Measurements from ENCODE around the gene TSPAN19. TPM values are rescaled to one million over a fixed set of nuclear protein-coding genes. Genes with fewer than 3 reads are reported as not detected.

The TSPAN19 gene
- total and polyA plus RNA-seq, 2 of the 8 experiments (the other 6 are each of a cell fraction or from before 2014, with no cell fraction given) = 0.09 TPM; not detected in 1

- TF ChIP-seq, protein P1, sequence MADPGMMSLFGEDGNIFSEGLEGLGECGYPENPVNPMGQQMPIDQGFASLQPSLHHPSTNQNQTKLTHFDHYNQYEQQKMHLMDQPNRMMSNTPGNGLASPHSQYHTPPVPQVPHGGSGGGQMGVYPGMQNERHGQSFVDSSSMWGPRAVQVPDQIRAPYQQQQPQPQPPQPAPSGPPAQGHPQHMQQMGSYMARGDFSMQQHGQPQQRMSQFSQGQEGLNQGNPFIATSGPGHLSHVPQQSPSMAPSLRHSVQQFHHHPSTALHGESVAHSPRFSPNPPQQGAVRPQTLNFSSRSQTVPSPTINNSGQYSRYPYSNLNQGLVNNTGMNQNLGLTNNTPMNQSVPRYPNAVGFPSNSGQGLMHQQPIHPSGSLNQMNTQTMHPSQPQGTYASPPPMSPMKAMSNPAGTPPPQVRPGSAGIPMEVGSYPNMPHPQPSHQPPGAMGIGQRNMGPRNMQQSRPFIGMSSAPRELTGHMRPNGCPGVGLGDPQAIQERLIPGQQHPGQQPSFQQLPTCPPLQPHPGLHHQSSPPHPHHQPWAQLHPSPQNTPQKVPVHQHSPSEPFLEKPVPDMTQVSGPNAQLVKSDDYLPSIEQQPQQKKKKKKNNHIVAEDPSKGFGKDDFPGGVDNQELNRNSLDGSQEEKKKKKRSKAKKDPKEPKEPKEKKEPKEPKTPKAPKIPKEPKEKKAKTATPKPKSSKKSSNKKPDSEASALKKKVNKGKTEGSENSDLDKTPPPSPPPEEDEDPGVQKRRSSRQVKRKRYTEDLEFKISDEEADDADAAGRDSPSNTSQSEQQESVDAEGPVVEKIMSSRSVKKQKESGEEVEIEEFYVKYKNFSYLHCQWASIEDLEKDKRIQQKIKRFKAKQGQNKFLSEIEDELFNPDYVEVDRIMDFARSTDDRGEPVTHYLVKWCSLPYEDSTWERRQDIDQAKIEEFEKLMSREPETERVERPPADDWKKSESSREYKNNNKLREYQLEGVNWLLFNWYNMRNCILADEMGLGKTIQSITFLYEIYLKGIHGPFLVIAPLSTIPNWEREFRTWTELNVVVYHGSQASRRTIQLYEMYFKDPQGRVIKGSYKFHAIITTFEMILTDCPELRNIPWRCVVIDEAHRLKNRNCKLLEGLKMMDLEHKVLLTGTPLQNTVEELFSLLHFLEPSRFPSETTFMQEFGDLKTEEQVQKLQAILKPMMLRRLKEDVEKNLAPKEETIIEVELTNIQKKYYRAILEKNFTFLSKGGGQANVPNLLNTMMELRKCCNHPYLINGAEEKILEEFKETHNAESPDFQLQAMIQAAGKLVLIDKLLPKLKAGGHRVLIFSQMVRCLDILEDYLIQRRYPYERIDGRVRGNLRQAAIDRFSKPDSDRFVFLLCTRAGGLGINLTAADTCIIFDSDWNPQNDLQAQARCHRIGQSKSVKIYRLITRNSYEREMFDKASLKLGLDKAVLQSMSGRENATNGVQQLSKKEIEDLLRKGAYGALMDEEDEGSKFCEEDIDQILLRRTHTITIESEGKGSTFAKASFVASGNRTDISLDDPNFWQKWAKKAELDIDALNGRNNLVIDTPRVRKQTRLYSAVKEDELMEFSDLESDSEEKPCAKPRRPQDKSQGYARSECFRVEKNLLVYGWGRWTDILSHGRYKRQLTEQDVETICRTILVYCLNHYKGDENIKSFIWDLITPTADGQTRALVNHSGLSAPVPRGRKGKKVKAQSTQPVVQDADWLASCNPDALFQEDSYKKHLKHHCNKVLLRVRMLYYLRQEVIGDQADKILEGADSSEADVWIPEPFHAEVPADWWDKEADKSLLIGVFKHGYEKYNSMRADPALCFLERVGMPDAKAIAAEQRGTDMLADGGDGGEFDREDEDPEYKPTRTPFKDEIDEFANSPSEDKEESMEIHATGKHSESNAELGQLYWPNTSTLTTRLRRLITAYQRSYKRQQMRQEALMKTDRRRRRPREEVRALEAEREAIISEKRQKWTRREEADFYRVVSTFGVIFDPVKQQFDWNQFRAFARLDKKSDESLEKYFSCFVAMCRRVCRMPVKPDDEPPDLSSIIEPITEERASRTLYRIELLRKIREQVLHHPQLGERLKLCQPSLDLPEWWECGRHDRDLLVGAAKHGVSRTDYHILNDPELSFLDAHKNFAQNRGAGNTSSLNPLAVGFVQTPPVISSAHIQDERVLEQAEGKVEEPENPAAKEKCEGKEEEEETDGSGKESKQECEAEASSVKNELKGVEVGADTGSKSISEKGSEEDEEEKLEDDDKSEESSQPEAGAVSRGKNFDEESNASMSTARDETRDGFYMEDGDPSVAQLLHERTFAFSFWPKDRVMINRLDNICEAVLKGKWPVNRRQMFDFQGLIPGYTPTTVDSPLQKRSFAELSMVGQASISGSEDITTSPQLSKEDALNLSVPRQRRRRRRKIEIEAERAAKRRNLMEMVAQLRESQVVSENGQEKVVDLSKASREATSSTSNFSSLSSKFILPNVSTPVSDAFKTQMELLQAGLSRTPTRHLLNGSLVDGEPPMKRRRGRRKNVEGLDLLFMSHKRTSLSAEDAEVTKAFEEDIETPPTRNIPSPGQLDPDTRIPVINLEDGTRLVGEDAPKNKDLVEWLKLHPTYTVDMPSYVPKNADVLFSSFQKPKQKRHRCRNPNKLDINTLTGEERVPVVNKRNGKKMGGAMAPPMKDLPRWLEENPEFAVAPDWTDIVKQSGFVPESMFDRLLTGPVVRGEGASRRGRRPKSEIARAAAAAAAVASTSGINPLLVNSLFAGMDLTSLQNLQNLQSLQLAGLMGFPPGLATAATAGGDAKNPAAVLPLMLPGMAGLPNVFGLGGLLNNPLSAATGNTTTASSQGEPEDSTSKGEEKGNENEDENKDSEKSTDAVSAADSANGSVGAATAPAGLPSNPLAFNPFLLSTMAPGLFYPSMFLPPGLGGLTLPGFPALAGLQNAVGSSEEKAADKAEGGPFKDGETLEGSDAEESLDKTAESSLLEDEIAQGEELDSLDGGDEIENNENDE (IDR thresholded peaks at IDR 0.05; ENCODE audit: insufficient replicate concordance, low read length) = peak; percentile 31
- TF ChIP-seq CTCF (IDR thresholded peaks at IDR 0.05; ENCODE audit: control extremely low read depth in 1 of 3, insufficient read depth in 1 of 3, low read depth in 1 of 3, low read length in 3 of 3) (peak in 2 of 3 experiments; percentile 31 to 52; a peak in 2 of 4 replicates), MAFK (IDR thresholded peaks at IDR 0.05; ENCODE audit: low read depth, low read length) (peak; percentile 36; the same call in 1 of the 2 replicates), SP4 (IDR thresholded peaks at IDR 0.05; ENCODE audit: low read length) (no peak), RAD21 (IDR thresholded peaks at IDR 0.05 in 1 of 2, conservative IDR thresholded peaks at IDR 0.05 in 1 of 2; ENCODE audit: low read depth in 2 of 2, low read length in 2 of 2) (peak; percentile 72 to 75)
These were observed 40.8 kb upstream of the TSPAN19 start (continued) for GRCh38 chr12:85076688-85077430.

All from H1 (cell line).